Endothelial cell (in vitro differentiated cells): ENCODE results near the gene CAPN1. TPM values are rescaled to one million over a fixed set of nuclear protein-coding genes. Genes with fewer than 3 reads are reported as not detected.

Experiments
- DNase-seq: peaks from one replicate; pipeline ENCODE4 v3.0.0; 2021; ENCODE audit warnings: low spot score
- H3K27ac Mint-ChIP-seq: one replicate; pipeline ENCODE4 v1.8.0; 2021; ENCODE audit warnings: mixed read lengths, inconsistent platforms; ENCODE audit not compliant: unreplicated experiment
- H3K27me3 Mint-ChIP-seq: one replicate; pipeline ENCODE4 v1.8.0; 2021; ENCODE audit warnings: mild to moderate bottlenecking, moderate library complexity, mixed read lengths, inconsistent platforms; ENCODE audit not compliant: unreplicated experiment
- H3K36me3 Mint-ChIP-seq: one replicate; pipeline ENCODE4 v1.8.0; 2021; ENCODE audit warnings: mild to moderate bottlenecking, low read depth, mixed read lengths, inconsistent platforms; ENCODE audit not compliant: unreplicated experiment
- H3K4me1 Mint-ChIP-seq: one replicate; pipeline ENCODE4 v1.8.0; 2021; ENCODE audit warnings: mild to moderate bottlenecking, mixed read lengths, inconsistent platforms; ENCODE audit not compliant: unreplicated experiment
- H3K4me3 Mint-ChIP-seq: one replicate; pipeline ENCODE4 v1.8.0; 2021; ENCODE audit warnings: mild to moderate bottlenecking, mixed read lengths, inconsistent platforms; ENCODE audit not compliant: unreplicated experiment
- H3K9me3 Mint-ChIP-seq: one replicate; pipeline ENCODE4 v1.8.0; 2021; ENCODE audit warnings: mixed read lengths, inconsistent platforms; ENCODE audit not compliant: unreplicated experiment
- CTCF ChIP-seq: fragments of 200-600 bp; sonication (generic); IDR thresholded peaks from one replicate; pipeline ENCODE4 v1.5.0; 2021; ENCODE audit warnings: antibody characterized with exemption; ENCODE audit not compliant: unreplicated experiment
- total RNA-seq: library from RNA; stranded (reverse); fragmentation: NEBNext Ultra II Directional; extraction: Animal tissue kit (Norgen Biotek cat#: 25700); gene quantifications from one replicate; pipeline ENCODE4 v1.2.1, GENCODE V29; 2021; ENCODE audit not compliant: unreplicated experiment

The CAPN1 gene
- total RNA-seq, 1 donor from 2014 or later = 148 TPM

- no peak overlapping the region for H3K27ac Mint-ChIP-seq
These were observed 30.3 kb upstream of the CAPN1 start for GRCh38 chr11:65151331-65151899.

GRCh38 chr11:65152122-65152521, 29.6 kb upstream of the CAPN1 start:
- no peaks in the 10 kb centered on the region for H3K27me3 Mint-ChIP-seq

More at GRCh38 chr11:65151331-65151899, 30.3 kb upstream of the CAPN1 start:
- Mint-ChIP-seq H3K36me3 (no peaks in the 10 kb centered on the region), H3K4me1 (no peaks in the 10 kb centered on the region), H3K27me3 (no peaks in the 10 kb centered on the region), H3K4me3 (no peak overlapping the region), H3K9me3 (no peaks in the 10 kb centered on the region)
- DNase-seq = no peak
- TF ChIP-seq CTCF = no peak

GRCh38 chr11:65156256-65156655, 25.5 kb upstream of the CAPN1 start:
- H3K27me3 Mint-ChIP-seq = no peaks in the 10 kb centered on the region
- H3K4me3 Mint-ChIP-seq = no peak overlapping the region
- H3K9me3 Mint-ChIP-seq = no peaks in the 10 kb centered on the region

More at GRCh38 chr11:65152122-65152521, 29.6 kb upstream of the CAPN1 start:
- Mint-ChIP-seq H3K9me3 (no peaks in the 10 kb centered on the region), H3K4me1 (no peaks in the 10 kb centered on the region), H3K27ac (no peak overlapping the region), H3K36me3 (no peaks in the 10 kb centered on the region), H3K4me3 (no peak overlapping the region)
- DNase-seq = no peak
- TF ChIP-seq CTCF = no peak

GRCh38 chr11:65156926-65157325, 24.8 kb upstream of the CAPN1 start:
- Mint-ChIP-seq H3K9me3 (no peaks in the 10 kb centered on the region), H3K27ac (no peak overlapping the region), H3K36me3 (no peaks in the 10 kb centered on the region), H3K4me1 (no peaks in the 10 kb centered on the region), H3K4me3 (no peak overlapping the region), H3K27me3 (no peaks in the 10 kb centered on the region)
- no peak for TF ChIP-seq CTCF
- DNase-seq = no peak

More at GRCh38 chr11:65156256-65156655, 25.5 kb upstream of the CAPN1 start:
- Mint-ChIP-seq H3K36me3 (no peaks in the 10 kb centered on the region), H3K27ac (no peak overlapping the region), H3K4me1 (no peaks in the 10 kb centered on the region)
- no peak for DNase-seq
- no peak for TF ChIP-seq CTCF

- no peaks in the 10 kb centered on the region for H3K36me3 Mint-ChIP-seq
- H3K9me3 Mint-ChIP-seq = no peaks in the 10 kb centered on the region
- TF ChIP-seq CTCF = no peak
- no peak overlapping the region for H3K27ac Mint-ChIP-seq
- H3K4me3 Mint-ChIP-seq = no peak overlapping the region
- H3K27me3 Mint-ChIP-seq = no peaks in the 10 kb centered on the region
- no peak for DNase-seq
- H3K4me1 Mint-ChIP-seq = no peaks in the 10 kb centered on the region
These were observed 24.4 kb upstream of the CAPN1 start for GRCh38 chr11:65157336-65157735.
